DOHH2 (cell line): ENCODE data around the gene EPB41L5.

Experiments
- H3F3A ChIP-seq: fragments of 200-600 bp; sonication (generic), shearing (Covaris generic); 2 replicates; pipeline ENCODE4 v1.6.0; 2016; ENCODE audit warnings: antibody characterized with exemption, mild to moderate bottlenecking; ENCODE audit not compliant: control insufficient read depth, insufficient read depth
- H3K27ac ChIP-seq: fragments of 200-600 bp; sonication (generic); 2 replicates; pipeline ENCODE4 v1.5.1; 2014; ENCODE audit warnings: low read depth, mild to moderate bottlenecking, low read length, moderate library complexity
- H3K27me3 ChIP-seq: fragments of 200-600 bp; sonication (generic); 2 replicates; pipeline ENCODE4 v1.6.1; 2014; ENCODE audit warnings: mild to moderate bottlenecking, low read length, mixed read lengths; ENCODE audit not compliant: control insufficient read depth
- H3K36me3 ChIP-seq: fragments of 200-600 bp; sonication (generic); 2 replicates; pipeline ENCODE4 v1.6.1; 2014; ENCODE audit warnings: mild to moderate bottlenecking, low read length, moderate library complexity, mixed read lengths; ENCODE audit not compliant: control insufficient read depth
- H3K4me1 ChIP-seq: fragments of 200-600 bp; sonication (generic); 2 replicates; pipeline ENCODE4 v1.6.1; 2014; ENCODE audit warnings: mild to moderate bottlenecking, low read length, mixed read lengths; ENCODE audit not compliant: control insufficient read depth
- H3K4me2 ChIP-seq: fragments of 200-600 bp; sonication (generic); 2 replicates; pipeline ENCODE4 v1.6.0; 2014; ENCODE audit warnings: mild to moderate bottlenecking, low read length, moderate library complexity
- H3K4me3 ChIP-seq: fragments of 200-600 bp; sonication (generic); 2 replicates; pipeline ENCODE4 v1.5.1; 2014; ENCODE audit warnings: mild to moderate bottlenecking, low read length, mixed read lengths
- H3K79me2 ChIP-seq: fragments of 200-600 bp; sonication (generic); 2 replicates; pipeline ENCODE4 v1.6.1; 2014; ENCODE audit warnings: mild to moderate bottlenecking, low read length, mixed read lengths; ENCODE audit not compliant: control insufficient read depth
- H3K9me2 ChIP-seq: fragments of 200-600 bp; sonication (generic); replicated peaks from 2 replicates; pipeline ENCODE4 v1.6.1; 2014; ENCODE audit warnings: mild to moderate bottlenecking, low read length, mixed read lengths; ENCODE audit not compliant: control insufficient read depth
- H3K9me3 ChIP-seq: fragments of 200-600 bp; sonication (generic); 2 replicates; pipeline ENCODE4 v1.6.1; 2014; ENCODE audit warnings: antibody characterized with exemption, low read length, mixed read lengths; ENCODE audit not compliant: control insufficient read depth, insufficient read depth
- H4K20me1 ChIP-seq: fragments of 200-600 bp; sonication (generic); 2 replicates; pipeline ENCODE4 v1.6.0; 2014; ENCODE audit warnings: low read depth, mild to moderate bottlenecking, antibody characterized with exemption, low read length, moderate library complexity; ENCODE audit not compliant: control insufficient read depth, insufficient read depth
- CTCF ChIP-seq: fragments of 200-600 bp; sonication (generic); IDR thresholded peaks from one replicate; pipeline ENCODE4 v1.5.1; 2014; ENCODE audit warnings: antibody characterized with exemption, mild to moderate bottlenecking, low read depth, low read length; ENCODE audit not compliant: poor library complexity, severe bottlenecking
- EZH2phosphoT487 ChIP-seq: fragments of 200-600 bp; sonication (generic); IDR thresholded peaks from 2 replicates; pipeline ENCODE4 v1.6.1; 2017; ENCODE audit warnings: borderline replicate concordance, mild to moderate bottlenecking, antibody characterized with exemption, low read length, moderate library complexity, mixed read lengths

The EPB41L5 gene

GRCh38 chr2:120108749-120109148 lies 95.9 kb downstream of the EPB41L5 start:
- H3K4me1 ChIP-seq = peaks cover 16% of the 10 kb centered on the region
- no peaks in the 10 kb centered on the region for H3K79me2 ChIP-seq
- H3K4me2 ChIP-seq = peak overlapping the region; percentile 75
- H3K36me3 ChIP-seq = no peaks in the 10 kb centered on the region
- H3K27me3 ChIP-seq = peaks cover 3% of the 10 kb centered on the region; the same call in 1 of the 2 replicates
- no peaks in the 10 kb centered on the region for H3F3A ChIP-seq
- TF ChIP-seq CTCF (no peak), EZH2phosphoT487 (no peak)
- 0 out of 2 replicates have a peak overlapping the region, but pooled peaks have one; percentile 5 for H3K27ac ChIP-seq
- no peaks in the 10 kb centered on the region for H3K9me2 ChIP-seq
- no peaks in the 10 kb centered on the region for H3K9me3 ChIP-seq
- no peaks in the 10 kb centered on the region for H4K20me1 ChIP-seq
- H3K4me3 ChIP-seq = peak overlapping the region; percentile 59

- Histone ChIP-seq H3K4me1 (peaks cover 16% of the 10 kb centered on the region), H3K4me3 (peak overlapping the region; percentile 59), H3K79me2 (no peaks in the 10 kb centered on the region), H3K27me3 (peaks cover 3% of the 10 kb centered on the region; the same call in 1 of the 2 replicates), H3K36me3 (no peaks in the 10 kb centered on the region), H4K20me1 (no peaks in the 10 kb centered on the region), H3F3A (no peaks in the 10 kb centered on the region), H3K27ac (0 out of 2 replicates have a peak overlapping the region, but pooled peaks have one; percentile 5), H3K4me2 (peak overlapping the region; percentile 75), H3K9me2 (no peaks in the 10 kb centered on the region), H3K9me3 (no peaks in the 10 kb centered on the region)
- TF ChIP-seq EZH2phosphoT487 = no peak
- peak; percentile 76 for TF ChIP-seq CTCF
Measured at GRCh38 chr2:120109186-120110061, 96.5 kb downstream of the EPB41L5 start.

GRCh38 chr2:120110062-120110362 lies 97.1 kb downstream of the EPB41L5 start:
- H3K79me2 ChIP-seq = no peaks in the 10 kb centered on the region
- H3K4me2 ChIP-seq = no peak overlapping the region
- no peak overlapping the region for H3K4me3 ChIP-seq
- H3K4me1 ChIP-seq = peaks cover 16% of the 10 kb centered on the region
- H3K27me3 ChIP-seq = peaks cover 3% of the 10 kb centered on the region; the same call in 1 of the 2 replicates
- H3F3A ChIP-seq = no peaks in the 10 kb centered on the region
- no peaks in the 10 kb centered on the region for H4K20me1 ChIP-seq
- TF ChIP-seq EZH2phosphoT487 (no peak), CTCF (peak; percentile 13)
- H3K9me2 ChIP-seq = no peaks in the 10 kb centered on the region
- H3K9me3 ChIP-seq = no peaks in the 10 kb centered on the region
- no peaks in the 10 kb centered on the region for H3K36me3 ChIP-seq
- H3K27ac ChIP-seq = no peak overlapping the region
